K562 (cell line): ENCODE measurements around the gene BNIP2. TPM values are rescaled to one million over a fixed set of nuclear protein-coding genes. Genes with fewer than 3 reads are reported as not detected.

Source experiments
- BMI1 ChIP-seq: fragments of 150-350 bp; IDR thresholded peaks from 2 replicates; pipeline ENCODE4 v1.6.1; 2014; ENCODE audit warnings: low read length
- ELF4 ChIP-seq: fragments of 450-650 bp; formaldehyde crosslinking; IDR thresholded peaks from 2 replicates; pipeline ENCODE4 v1.4.0; 2022; ENCODE audit warnings: missing genetic modification characterization
- ETV6 ChIP-seq, 3 experiments: fragments of 150-350 bp in 1 of 3; sonication (generic) in 1 of 3; formaldehyde crosslinking in 1 of 3; IDR thresholded peaks; 2 replicates each; pipeline versions ENCODE4 v1.6.1 to v1.8.0; 2014 to 2022; ENCODE audit warnings: borderline replicate concordance in 2 of 3, low read depth in 2 of 3, antibody characterized with exemption in 1 of 3, low read length in 1 of 3, mild to moderate bottlenecking in 1 of 3, missing genetic modification reagents in 1 of 3
- HMGN3 ChIP-seq: IDR thresholded peaks from 2 replicates; pipeline ENCODE4 v1.6.1; 2011; ENCODE audit warnings: borderline replicate concordance, low read depth, mild to moderate bottlenecking, mixed read lengths, low read length; ENCODE audit not compliant: insufficient read length; ENCODE audit errors: extremely low read depth
- L3MBTL2 ChIP-seq: fragments of 450-650 bp; IDR thresholded peaks from 2 replicates; pipeline ENCODE4 v1.6.1; 2016; ENCODE audit warnings: mild to moderate bottlenecking, moderate library complexity
- MYBL2 ChIP-seq, 2 experiments: fragments of 450-650 bp in 1 of 2; sonication (generic) in 1 of 2; formaldehyde crosslinking in 1 of 2; IDR thresholded peaks; 2 replicates each; pipeline versions ENCODE4 v1.6.1 to v1.8.1; 2017 to 2022; ENCODE audit warnings: borderline replicate concordance in 1 of 2, inconsistent platforms in 1 of 2, low read depth in 1 of 2, mild to moderate bottlenecking in 1 of 2, missing genetic modification reagents in 1 of 2, moderate library complexity in 1 of 2
- POLR2H ChIP-seq: IDR thresholded peaks from 2 replicates; pipeline ENCODE4 v1.6.1; 2016; ENCODE audit warnings: missing genetic modification characterization, low read depth, mild to moderate bottlenecking, control low read depth, missing compliant biosample characterization, moderate library complexity
- TBP ChIP-seq: optimal IDR thresholded peaks from 2 replicates; pipeline ENCODE3; 2011; ENCODE audit warnings: low read depth, low read length, improper control_type of control experiment
- polyA plus RNA-seq, 8 experiments: library from polyadenylated mRNA; depleted of rRNA in 4 of 8; stranded (reverse) in 5 of 8; unstranded in 3 of 8; fragments of >200 nt; fragmentation: Nextera tagmentation in 2 of 8; fragmentation: Illumina TruSeq in 1 of 8; extraction: Ambion mirVana in 2 of 8; extraction: Trizol in 1 of 8; gene quantifications; 2 replicates each; pipeline versions ENCODE4 v1.2.1 to v1.2.3, GENCODE V29; 2011 to 2014; ENCODE audit warnings: inconsistent platforms in 1 of 8, missing spikeins in 1 of 8
- total RNA-seq, 7 experiments: library from RNA; depleted of rRNA in 6 of 7; stranded (reverse); fragments of >200 nt in 6 of 7; fragmentation: Illumina TruSeq in 2 of 7; extraction: Trizol in 2 of 7; gene quantifications; 2 replicates each; pipeline versions ENCODE4 v1.2.1 to v1.2.3, GENCODE V29; 2011 to 2021; ENCODE audit warnings: low replicate concordance in 1 of 7
- TF ChIP-seq, protein P1 (sequence below): fragments of 450-650 bp; IDR thresholded peaks from 2 replicates; pipeline ENCODE4 v1.6.1; 2014; ENCODE audit warnings: low read depth, mild to moderate bottlenecking, moderate library complexity, borderline replicate concordance
- TF ChIP-seq, protein P2 (sequence below): fragments of 450-650 bp; IDR thresholded peaks from 2 replicates; pipeline ENCODE4 v1.6.1; 2016; ENCODE audit warnings: mild to moderate bottlenecking, moderate library complexity
- TF ChIP-seq, protein P3 (sequence below): fragments of 250-450 bp; sonication (Bioruptor Pico); IDR thresholded peaks from 2 replicates; pipeline ENCODE4 v1.5.0; 2021

The BNIP2 gene
- total and polyA plus RNA-seq, 9 of the 15 experiments (the other 6 are each of a cell fraction or from before 2014, with no cell fraction given): 19.6 to 88.0 (median 52.5) TPM

DNA sequence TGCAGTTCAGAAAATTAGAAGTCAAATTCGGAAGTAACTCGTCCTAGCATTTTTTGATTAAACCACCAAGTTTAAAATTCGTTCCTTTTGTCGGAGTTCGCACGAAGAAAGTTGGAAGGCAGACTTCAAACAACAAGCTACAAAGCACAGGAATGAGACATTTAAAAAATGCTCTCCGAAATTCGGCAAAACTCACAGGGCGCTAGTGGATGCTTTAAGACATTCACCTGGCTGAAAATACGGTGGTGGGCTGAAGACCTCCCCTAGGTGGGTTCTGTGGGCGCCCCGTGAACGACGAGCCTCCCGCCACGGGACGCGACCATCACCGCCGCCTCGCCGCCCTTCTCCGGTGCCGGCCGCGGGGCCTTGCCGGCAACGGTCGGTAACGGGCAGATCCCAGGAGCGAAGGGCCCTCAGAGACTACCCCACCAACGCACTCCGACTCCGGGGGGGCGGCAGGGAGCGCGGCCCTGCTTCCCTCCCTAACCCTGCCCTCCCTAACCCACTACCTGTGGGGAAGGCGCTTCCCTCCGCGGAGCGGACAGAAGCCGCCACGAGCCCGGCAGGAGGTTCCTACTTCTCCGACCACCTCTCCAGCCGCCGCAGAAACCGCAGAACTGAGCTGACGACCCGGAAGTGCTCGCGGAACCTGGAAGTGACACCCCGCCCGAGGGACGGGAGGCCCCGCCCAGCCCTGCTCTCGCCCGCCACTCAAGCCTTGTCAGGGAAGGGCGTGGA lies 32.1 kb downstream of the BNIP2 start, which contains the start of gene GTF2A2 (continued):
- peak; percentile 17; the same call in 1 of the 2 replicates for TF ChIP-seq MYBL2 (IDR thresholded peaks at IDR 0.05; ENCODE audit: low read depth)
- TF ChIP-seq MYBL2 (CRISPR knock-in tag; IDR thresholded peaks at IDR 0.05; ENCODE audit: borderline replicate concordance): no peak
- peak in 1 of 2 experiments; percentile 51; a peak in 1 of 4 replicates for TF ChIP-seq ETV6 (IDR thresholded peaks at IDR 0.05; ENCODE audit: borderline replicate concordance in 1 of 2, low read depth in 2 of 2, low read length in 1 of 2)
- peak; percentile 71; the same call in 1 of the 2 replicates for TF ChIP-seq ETV6 (CRISPR knock-in tag; IDR thresholded peaks at IDR 0.05; ENCODE audit: borderline replicate concordance)
- peak; percentile 71 for TF ChIP-seq L3MBTL2
- peak; percentile 43; the same call in 1 of the 2 replicates for TF ChIP-seq ELF4 (CRISPR knock-in tag)
- TF ChIP-seq HMGN3: peak; percentile 85
- TF ChIP-seq, protein P1, sequence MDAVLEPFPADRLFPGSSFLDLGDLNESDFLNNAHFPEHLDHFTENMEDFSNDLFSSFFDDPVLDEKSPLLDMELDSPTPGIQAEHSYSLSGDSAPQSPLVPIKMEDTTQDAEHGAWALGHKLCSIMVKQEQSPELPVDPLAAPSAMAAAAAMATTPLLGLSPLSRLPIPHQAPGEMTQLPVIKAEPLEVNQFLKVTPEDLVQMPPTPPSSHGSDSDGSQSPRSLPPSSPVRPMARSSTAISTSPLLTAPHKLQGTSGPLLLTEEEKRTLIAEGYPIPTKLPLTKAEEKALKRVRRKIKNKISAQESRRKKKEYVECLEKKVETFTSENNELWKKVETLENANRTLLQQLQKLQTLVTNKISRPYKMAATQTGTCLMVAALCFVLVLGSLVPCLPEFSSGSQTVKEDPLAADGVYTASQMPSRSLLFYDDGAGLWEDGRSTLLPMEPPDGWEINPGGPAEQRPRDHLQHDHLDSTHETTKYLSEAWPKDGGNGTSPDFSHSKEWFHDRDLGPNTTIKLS: peak; percentile 76
- TF ChIP-seq POLR2H (tag): peak; percentile 64
- TF ChIP-seq, protein P2, sequence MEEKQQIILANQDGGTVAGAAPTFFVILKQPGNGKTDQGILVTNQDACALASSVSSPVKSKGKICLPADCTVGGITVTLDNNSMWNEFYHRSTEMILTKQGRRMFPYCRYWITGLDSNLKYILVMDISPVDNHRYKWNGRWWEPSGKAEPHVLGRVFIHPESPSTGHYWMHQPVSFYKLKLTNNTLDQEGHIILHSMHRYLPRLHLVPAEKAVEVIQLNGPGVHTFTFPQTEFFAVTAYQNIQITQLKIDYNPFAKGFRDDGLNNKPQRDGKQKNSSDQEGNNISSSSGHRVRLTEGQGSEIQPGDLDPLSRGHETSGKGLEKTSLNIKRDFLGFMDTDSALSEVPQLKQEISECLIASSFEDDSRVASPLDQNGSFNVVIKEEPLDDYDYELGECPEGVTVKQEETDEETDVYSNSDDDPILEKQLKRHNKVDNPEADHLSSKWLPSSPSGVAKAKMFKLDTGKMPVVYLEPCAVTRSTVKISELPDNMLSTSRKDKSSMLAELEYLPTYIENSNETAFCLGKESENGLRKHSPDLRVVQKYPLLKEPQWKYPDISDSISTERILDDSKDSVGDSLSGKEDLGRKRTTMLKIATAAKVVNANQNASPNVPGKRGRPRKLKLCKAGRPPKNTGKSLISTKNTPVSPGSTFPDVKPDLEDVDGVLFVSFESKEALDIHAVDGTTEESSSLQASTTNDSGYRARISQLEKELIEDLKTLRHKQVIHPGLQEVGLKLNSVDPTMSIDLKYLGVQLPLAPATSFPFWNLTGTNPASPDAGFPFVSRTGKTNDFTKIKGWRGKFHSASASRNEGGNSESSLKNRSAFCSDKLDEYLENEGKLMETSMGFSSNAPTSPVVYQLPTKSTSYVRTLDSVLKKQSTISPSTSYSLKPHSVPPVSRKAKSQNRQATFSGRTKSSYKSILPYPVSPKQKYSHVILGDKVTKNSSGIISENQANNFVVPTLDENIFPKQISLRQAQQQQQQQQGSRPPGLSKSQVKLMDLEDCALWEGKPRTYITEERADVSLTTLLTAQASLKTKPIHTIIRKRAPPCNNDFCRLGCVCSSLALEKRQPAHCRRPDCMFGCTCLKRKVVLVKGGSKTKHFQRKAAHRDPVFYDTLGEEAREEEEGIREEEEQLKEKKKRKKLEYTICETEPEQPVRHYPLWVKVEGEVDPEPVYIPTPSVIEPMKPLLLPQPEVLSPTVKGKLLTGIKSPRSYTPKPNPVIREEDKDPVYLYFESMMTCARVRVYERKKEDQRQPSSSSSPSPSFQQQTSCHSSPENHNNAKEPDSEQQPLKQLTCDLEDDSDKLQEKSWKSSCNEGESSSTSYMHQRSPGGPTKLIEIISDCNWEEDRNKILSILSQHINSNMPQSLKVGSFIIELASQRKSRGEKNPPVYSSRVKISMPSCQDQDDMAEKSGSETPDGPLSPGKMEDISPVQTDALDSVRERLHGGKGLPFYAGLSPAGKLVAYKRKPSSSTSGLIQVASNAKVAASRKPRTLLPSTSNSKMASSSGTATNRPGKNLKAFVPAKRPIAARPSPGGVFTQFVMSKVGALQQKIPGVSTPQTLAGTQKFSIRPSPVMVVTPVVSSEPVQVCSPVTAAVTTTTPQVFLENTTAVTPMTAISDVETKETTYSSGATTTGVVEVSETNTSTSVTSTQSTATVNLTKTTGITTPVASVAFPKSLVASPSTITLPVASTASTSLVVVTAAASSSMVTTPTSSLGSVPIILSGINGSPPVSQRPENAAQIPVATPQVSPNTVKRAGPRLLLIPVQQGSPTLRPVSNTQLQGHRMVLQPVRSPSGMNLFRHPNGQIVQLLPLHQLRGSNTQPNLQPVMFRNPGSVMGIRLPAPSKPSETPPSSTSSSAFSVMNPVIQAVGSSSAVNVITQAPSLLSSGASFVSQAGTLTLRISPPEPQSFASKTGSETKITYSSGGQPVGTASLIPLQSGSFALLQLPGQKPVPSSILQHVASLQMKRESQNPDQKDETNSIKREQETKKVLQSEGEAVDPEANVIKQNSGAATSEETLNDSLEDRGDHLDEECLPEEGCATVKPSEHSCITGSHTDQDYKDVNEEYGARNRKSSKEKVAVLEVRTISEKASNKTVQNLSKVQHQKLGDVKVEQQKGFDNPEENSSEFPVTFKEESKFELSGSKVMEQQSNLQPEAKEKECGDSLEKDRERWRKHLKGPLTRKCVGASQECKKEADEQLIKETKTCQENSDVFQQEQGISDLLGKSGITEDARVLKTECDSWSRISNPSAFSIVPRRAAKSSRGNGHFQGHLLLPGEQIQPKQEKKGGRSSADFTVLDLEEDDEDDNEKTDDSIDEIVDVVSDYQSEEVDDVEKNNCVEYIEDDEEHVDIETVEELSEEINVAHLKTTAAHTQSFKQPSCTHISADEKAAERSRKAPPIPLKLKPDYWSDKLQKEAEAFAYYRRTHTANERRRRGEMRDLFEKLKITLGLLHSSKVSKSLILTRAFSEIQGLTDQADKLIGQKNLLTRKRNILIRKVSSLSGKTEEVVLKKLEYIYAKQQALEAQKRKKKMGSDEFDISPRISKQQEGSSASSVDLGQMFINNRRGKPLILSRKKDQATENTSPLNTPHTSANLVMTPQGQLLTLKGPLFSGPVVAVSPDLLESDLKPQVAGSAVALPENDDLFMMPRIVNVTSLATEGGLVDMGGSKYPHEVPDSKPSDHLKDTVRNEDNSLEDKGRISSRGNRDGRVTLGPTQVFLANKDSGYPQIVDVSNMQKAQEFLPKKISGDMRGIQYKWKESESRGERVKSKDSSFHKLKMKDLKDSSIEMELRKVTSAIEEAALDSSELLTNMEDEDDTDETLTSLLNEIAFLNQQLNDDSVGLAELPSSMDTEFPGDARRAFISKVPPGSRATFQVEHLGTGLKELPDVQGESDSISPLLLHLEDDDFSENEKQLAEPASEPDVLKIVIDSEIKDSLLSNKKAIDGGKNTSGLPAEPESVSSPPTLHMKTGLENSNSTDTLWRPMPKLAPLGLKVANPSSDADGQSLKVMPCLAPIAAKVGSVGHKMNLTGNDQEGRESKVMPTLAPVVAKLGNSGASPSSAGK: peak; percentile 88
- TF ChIP-seq TBP: peak; percentile 86
- TF ChIP-seq, protein P3, sequence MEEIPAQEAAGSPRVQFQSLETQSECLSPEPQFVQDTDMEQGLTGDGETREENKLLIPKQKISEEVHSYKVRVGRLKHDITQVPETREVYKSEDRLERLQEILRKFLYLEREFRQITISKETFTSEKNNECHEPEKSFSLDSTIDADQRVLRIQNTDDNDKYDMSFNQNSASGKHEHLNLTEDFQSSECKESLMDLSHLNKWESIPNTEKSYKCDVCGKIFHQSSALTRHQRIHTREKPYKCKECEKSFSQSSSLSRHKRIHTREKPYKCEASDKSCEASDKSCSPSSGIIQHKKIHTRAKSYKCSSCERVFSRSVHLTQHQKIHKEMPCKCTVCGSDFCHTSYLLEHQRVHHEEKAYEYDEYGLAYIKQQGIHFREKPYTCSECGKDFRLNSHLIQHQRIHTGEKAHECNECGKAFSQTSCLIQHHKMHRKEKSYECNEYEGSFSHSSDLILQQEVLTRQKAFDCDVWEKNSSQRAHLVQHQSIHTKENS (CRISPR knock-in tag): no peak
- no peak for TF ChIP-seq BMI1
